SK-N-SH treated with all-trans-retinoic acid at 6 μM for 48 hours (cell line): ENCODE results near the gene FCAMR.

ENCODE experiments used
- ATAC-seq: fragments of 200-7000 bp; cut with Tn5 transposase; 3 replicates; pipeline ENCODE4 v1.9.1; 2020; ENCODE audit warnings: mild to moderate bottlenecking, moderate library complexity
- ARNTL ChIP-seq: fragments of 450-650 bp; formaldehyde crosslinking; IDR thresholded peaks from 2 replicates; pipeline ENCODE4 v1.5.0; 2020; ENCODE audit warnings: low read depth, mild to moderate bottlenecking, moderate library complexity, borderline replicate concordance
- BACH2 ChIP-seq: fragments of 250-450 bp; sonication (Bioruptor Pico); IDR thresholded peaks from 2 replicates; pipeline ENCODE4 v1.9.0; 2021; ENCODE audit warnings: mild to moderate bottlenecking, borderline replicate concordance
- CSDC2 ChIP-seq: fragments of 250-450 bp; sonication (Bioruptor Pico); IDR thresholded peaks from 2 replicates; pipeline ENCODE4 v1.5.0; 2020; ENCODE audit warnings: mild to moderate bottlenecking, moderate library complexity
- ESRRG ChIP-seq: fragments of 250-450 bp; sonication (Bioruptor Pico); IDR thresholded peaks from 2 replicates; pipeline ENCODE4 v1.6.1; 2021; ENCODE audit warnings: mild to moderate bottlenecking
- GLIS3 ChIP-seq: fragments of 250-450 bp; sonication (Bioruptor Pico); IDR thresholded peaks from 2 replicates; pipeline ENCODE4 v1.5.0; 2020; ENCODE audit warnings: mild to moderate bottlenecking, moderate library complexity
- ISL1 ChIP-seq: fragments of 250-450 bp; sonication (Bioruptor Pico); IDR thresholded peaks from 2 replicates; pipeline ENCODE4 v2.1.2; 2022; ENCODE audit warnings: mild to moderate bottlenecking, moderate library complexity
- RARB ChIP-seq: fragments of 250-450 bp; sonication (Bioruptor Pico); IDR thresholded peaks from 2 replicates; pipeline ENCODE4 v1.8.0; 2021; ENCODE audit warnings: mild to moderate bottlenecking, moderate library complexity
- SNAI2 ChIP-seq: fragments of 250-450 bp; sonication (Bioruptor Pico); IDR thresholded peaks from 2 replicates; pipeline ENCODE4 v1.5.0; 2020; ENCODE audit warnings: mild to moderate bottlenecking, moderate library complexity
- TOX ChIP-seq: fragments of 250-450 bp; sonication (Bioruptor Pico); IDR thresholded peaks from 2 replicates; pipeline ENCODE4 v1.8.0; 2021; ENCODE audit warnings: mild to moderate bottlenecking, moderate library complexity, borderline replicate concordance
- ZC3H10 ChIP-seq: fragments of 250-450 bp; sonication (Bioruptor Pico); IDR thresholded peaks from 2 replicates; pipeline ENCODE4 v1.5.1; 2021; ENCODE audit warnings: mild to moderate bottlenecking, moderate library complexity
- ZFP3 ChIP-seq: fragments of 250-450 bp; sonication (Bioruptor Pico); IDR thresholded peaks from 2 replicates; pipeline ENCODE4 v1.5.0; 2020; ENCODE audit warnings: mild to moderate bottlenecking, moderate library complexity
- ZFP30 ChIP-seq: fragments of 450-650 bp; formaldehyde crosslinking; IDR thresholded peaks from 2 replicates; pipeline ENCODE4 v1.5.0; 2022; ENCODE audit warnings: mild to moderate bottlenecking, moderate library complexity
- ZNF565 ChIP-seq: fragments of 450-650 bp; formaldehyde crosslinking; conservative IDR thresholded peaks from 2 replicates; pipeline ENCODE4 v1.5.0; 2020; ENCODE audit warnings: low read depth, mild to moderate bottlenecking, moderate library complexity
- ZNF70 ChIP-seq: fragments of 450-650 bp; formaldehyde crosslinking; IDR thresholded peaks from 2 replicates; pipeline ENCODE4 v1.5.0; 2020; ENCODE audit warnings: mild to moderate bottlenecking, moderate library complexity
- ZNF8 ChIP-seq: fragments of 450-650 bp; formaldehyde crosslinking; IDR thresholded peaks from 2 replicates; pipeline ENCODE4 v1.5.0; 2020; ENCODE audit warnings: mild to moderate bottlenecking, moderate library complexity
- TF ChIP-seq, protein P1 (sequence below): fragments of 250-450 bp; sonication (Bioruptor Pico); IDR thresholded peaks from 2 replicates; pipeline ENCODE4 v1.5.0; 2020; ENCODE audit warnings: mild to moderate bottlenecking, moderate library complexity
- TF ChIP-seq, protein P2 (sequence below): fragments of 250-450 bp; sonication (Bioruptor Pico); IDR thresholded peaks from 2 replicates; pipeline ENCODE4 v1.5.1; 2021; ENCODE audit warnings: mild to moderate bottlenecking, moderate library complexity
- TF ChIP-seq, protein P3 (sequence below): fragments of 250-450 bp; sonication (Bioruptor Pico); IDR thresholded peaks from 2 replicates; pipeline ENCODE4 v1.8.0; 2020; ENCODE audit warnings: mild to moderate bottlenecking, moderate library complexity, borderline replicate concordance
- TF ChIP-seq, protein P4 (sequence below): fragments of 250-450 bp; sonication (Bioruptor Pico); IDR thresholded peaks from 2 replicates; pipeline ENCODE4 v1.8.0; 2021; ENCODE audit warnings: low read depth, mild to moderate bottlenecking, moderate library complexity, borderline replicate concordance

FCAMR gene

DNA sequence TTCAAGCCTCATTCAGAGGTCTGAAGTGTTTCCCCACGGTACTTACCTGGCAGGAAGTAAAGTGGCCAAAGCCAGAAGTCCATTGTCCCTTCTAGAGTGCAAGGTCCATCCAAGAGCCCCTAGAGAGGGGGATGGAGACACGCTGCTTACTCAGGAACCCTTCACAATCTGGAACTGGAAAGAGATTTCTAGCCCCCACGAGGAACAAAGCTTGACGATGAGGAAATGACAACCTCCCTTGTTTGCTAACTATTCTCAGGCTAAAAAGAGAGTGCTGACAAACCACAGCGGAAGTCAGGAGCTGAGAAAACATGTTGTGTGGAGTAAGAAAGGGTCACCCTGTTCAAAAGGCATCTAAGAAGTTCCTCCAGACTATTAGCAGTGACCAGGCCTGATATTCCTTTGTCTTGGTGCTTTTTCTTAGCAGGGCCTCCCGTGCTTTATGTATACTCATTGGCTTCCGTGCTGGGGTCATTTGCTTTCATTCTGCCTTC, 48.4 kb downstream of the FCAMR start, which contains the start of gene FCMR:
TSS of gene FCMR (minus strand) at position 170 of the 494 bp plus-strand sequence. CDS start at position 83, 87 bp downstream.
- ATAC-seq, result no peak
- TF ChIP-seq GLIS3 (no peak), ZNF8 (CRISPR knock-in tag) (no peak), ZFP3 (no peak), ARNTL (CRISPR knock-in tag) (no peak), ESRRG (CRISPR knock-in tag) (no peak), SNAI2 (CRISPR knock-in tag) (no peak), BACH2 (CRISPR knock-in tag) (no peak), CSDC2 (CRISPR knock-in tag) (no peak), ZC3H10 (CRISPR knock-in tag) (no peak), ZNF70 (no peak), ISL1 (CRISPR knock-in tag) (no peak), ZFP30 (CRISPR knock-in tag) (no peak), TOX (CRISPR knock-in tag) (no peak)
- TF ChIP-seq, protein P1, sequence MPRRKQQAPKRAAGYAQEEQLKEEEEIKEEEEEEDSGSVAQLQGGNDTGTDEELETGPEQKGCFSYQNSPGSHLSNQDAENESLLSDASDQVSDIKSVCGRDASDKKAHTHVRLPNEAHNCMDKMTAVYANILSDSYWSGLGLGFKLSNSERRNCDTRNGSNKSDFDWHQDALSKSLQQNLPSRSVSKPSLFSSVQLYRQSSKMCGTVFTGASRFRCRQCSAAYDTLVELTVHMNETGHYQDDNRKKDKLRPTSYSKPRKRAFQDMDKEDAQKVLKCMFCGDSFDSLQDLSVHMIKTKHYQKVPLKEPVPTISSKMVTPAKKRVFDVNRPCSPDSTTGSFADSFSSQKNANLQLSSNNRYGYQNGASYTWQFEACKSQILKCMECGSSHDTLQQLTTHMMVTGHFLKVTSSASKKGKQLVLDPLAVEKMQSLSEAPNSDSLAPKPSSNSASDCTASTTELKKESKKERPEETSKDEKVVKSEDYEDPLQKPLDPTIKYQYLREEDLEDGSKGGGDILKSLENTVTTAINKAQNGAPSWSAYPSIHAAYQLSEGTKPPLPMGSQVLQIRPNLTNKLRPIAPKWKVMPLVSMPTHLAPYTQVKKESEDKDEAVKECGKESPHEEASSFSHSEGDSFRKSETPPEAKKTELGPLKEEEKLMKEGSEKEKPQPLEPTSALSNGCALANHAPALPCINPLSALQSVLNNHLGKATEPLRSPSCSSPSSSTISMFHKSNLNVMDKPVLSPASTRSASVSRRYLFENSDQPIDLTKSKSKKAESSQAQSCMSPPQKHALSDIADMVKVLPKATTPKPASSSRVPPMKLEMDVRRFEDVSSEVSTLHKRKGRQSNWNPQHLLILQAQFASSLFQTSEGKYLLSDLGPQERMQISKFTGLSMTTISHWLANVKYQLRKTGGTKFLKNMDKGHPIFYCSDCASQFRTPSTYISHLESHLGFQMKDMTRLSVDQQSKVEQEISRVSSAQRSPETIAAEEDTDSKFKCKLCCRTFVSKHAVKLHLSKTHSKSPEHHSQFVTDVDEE (CRISPR knock-in tag), result no peak
- TF ChIP-seq, protein P2, sequence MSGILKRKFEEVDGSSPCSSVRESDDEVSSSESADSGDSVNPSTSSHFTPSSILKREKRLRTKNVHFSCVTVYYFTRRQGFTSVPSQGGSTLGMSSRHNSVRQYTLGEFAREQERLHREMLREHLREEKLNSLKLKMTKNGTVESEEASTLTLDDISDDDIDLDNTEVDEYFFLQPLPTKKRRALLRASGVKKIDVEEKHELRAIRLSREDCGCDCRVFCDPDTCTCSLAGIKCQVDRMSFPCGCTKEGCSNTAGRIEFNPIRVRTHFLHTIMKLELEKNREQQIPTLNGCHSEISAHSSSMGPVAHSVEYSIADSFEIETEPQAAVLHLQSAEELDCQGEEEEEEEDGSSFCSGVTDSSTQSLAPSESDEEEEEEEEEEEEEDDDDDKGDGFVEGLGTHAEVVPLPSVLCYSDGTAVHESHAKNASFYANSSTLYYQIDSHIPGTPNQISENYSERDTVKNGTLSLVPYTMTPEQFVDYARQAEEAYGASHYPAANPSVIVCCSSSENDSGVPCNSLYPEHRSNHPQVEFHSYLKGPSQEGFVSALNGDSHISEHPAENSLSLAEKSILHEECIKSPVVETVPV (CRISPR knock-in tag), result no peak
- TF ChIP-seq, protein P3, sequence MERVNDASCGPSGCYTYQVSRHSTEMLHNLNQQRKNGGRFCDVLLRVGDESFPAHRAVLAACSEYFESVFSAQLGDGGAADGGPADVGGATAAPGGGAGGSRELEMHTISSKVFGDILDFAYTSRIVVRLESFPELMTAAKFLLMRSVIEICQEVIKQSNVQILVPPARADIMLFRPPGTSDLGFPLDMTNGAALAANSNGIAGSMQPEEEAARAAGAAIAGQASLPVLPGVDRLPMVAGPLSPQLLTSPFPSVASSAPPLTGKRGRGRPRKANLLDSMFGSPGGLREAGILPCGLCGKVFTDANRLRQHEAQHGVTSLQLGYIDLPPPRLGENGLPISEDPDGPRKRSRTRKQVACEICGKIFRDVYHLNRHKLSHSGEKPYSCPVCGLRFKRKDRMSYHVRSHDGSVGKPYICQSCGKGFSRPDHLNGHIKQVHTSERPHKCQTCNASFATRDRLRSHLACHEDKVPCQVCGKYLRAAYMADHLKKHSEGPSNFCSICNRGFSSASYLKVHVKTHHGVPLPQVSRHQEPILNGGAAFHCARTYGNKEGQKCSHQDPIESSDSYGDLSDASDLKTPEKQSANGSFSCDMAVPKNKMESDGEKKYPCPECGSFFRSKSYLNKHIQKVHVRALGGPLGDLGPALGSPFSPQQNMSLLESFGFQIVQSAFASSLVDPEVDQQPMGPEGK (CRISPR knock-in tag), result no peak
- TF ChIP-seq, protein P4, sequence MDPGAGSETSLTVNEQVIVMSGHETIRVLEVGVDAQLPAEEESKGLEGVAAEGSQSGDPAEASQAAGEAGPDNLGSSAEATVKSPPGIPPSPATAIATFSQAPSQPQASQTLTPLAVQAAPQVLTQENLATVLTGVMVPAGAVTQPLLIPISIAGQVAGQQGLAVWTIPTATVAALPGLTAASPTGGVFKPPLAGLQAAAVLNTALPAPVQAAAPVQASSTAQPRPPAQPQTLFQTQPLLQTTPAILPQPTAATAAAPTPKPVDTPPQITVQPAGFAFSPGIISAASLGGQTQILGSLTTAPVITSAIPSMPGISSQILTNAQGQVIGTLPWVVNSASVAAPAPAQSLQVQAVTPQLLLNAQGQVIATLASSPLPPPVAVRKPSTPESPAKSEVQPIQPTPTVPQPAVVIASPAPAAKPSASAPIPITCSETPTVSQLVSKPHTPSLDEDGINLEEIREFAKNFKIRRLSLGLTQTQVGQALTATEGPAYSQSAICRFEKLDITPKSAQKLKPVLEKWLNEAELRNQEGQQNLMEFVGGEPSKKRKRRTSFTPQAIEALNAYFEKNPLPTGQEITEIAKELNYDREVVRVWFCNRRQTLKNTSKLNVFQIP, result no peak

DNA sequence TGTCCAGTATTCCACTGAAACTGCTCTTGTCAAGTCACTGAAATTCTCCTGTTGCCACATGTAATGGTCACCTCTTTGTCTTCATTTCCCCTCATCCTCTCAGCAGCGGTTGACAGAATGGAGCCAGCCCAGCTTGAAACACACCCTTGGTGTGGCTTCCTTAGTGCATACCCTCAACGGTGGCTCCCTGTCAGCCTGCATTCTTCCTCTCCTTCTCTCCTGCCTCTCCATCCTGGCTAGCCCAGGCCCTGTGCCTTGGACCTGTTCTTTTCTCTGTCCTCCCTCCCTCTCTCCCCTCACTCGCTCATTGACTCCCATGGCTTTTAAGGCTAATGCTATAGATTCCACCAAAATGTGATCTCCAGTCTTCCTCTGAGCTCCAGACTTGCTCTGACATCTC, 52.2 kb downstream of the FCAMR start:
- ATAC-seq, result no peak
- TF ChIP-seq, protein P1 (CRISPR knock-in tag), result no peak
- TF ChIP-seq RARB (CRISPR knock-in tag) (no peak), GLIS3 (no peak), ZC3H10 (CRISPR knock-in tag) (no peak), ZNF565 (CRISPR knock-in tag) (no peak), TOX (CRISPR knock-in tag) (no peak), ZFP3 (no peak), ISL1 (CRISPR knock-in tag) (no peak)
